ENCODE measurements around the gene RAD51B. TPM values are rescaled to one million over a fixed set of nuclear protein-coding genes. Genes with fewer than 3 reads are reported as not detected.

RAD51B gene
- total RNA-seq, 2 donors from 2014 or later = 22.8 to 33.8 TPM

DNA sequence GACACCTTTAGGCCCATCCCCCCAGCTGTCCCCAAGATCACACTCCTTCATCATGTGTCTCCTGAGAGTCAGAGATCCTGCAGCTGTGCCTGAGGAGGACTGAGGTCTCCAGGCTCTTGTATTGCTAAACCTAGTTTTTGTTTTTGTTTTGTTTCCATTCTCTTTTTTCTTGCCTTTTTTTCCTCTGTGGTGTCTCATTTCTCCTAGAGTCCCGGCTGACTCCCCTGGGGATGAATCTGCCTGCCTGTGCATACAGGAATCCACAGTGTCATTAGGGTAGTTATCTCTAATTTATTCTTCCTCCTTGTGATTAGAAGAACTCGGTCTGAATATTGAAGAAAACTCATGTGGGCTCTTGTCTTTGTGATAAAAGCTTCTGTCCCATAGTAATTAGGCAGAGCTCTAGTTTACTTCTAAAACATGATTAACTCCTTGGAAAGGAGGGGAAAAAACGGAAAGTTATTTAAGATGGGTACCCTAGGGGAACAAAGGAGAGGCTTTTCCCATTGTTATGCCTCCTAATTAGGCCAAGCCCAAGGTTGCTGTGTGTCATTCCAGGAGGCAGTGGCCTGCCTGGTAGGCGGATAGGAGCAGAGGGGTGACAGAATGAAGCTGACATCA lies 630.1 kb downstream of the RAD51B start:
- Mint-ChIP-seq H3K9me3 (peaks cover 7% of the 10 kb centered on the region), H3K4me3 (no peak overlapping the region), H3K36me3 (ENCODE audit: low read depth) (peaks cover 2% of the 10 kb centered on the region), H3K27me3 (ENCODE audit: insufficient read depth) (no peaks in the 10 kb centered on the region), H3K4me1 (peaks cover 35% of the 10 kb centered on the region), H3K27ac (peak overlapping the region; percentile 81)
- WGBS, 2 experiments (ENCODE audit: insufficient coverage in 1 of 2, insufficient read length in 1 of 2) = 17 to 41% methylated on average over 1 to 4 of the region's 4 CpGs
- Histone ChIP-seq H3K36me3 (ENCODE audit: control insufficient read depth, insufficient read depth, low read length) (no peaks in the 10 kb centered on the region), H3K4me3 (ENCODE audit: low read length) (no peak overlapping the region), H3K4me1 (ENCODE audit: control insufficient read depth, insufficient read depth, low read length) (no peaks in the 10 kb centered on the region), H3K9ac (ENCODE audit: extremely low read depth, low read length, poor library complexity, severe bottlenecking) (no peak overlapping the region), H3K27me3 (ENCODE audit: control insufficient read depth, insufficient read depth, low read length, poor library complexity, severe bottlenecking) (no peaks in the 10 kb centered on the region), H3K9me3 (ENCODE audit: control insufficient read depth, low read length) (peaks cover 3% of the 10 kb centered on the region), H3K27ac (ENCODE audit: low read depth, low read length) (peak overlapping the region; percentile 38)
- TF ChIP-seq, protein P1, sequence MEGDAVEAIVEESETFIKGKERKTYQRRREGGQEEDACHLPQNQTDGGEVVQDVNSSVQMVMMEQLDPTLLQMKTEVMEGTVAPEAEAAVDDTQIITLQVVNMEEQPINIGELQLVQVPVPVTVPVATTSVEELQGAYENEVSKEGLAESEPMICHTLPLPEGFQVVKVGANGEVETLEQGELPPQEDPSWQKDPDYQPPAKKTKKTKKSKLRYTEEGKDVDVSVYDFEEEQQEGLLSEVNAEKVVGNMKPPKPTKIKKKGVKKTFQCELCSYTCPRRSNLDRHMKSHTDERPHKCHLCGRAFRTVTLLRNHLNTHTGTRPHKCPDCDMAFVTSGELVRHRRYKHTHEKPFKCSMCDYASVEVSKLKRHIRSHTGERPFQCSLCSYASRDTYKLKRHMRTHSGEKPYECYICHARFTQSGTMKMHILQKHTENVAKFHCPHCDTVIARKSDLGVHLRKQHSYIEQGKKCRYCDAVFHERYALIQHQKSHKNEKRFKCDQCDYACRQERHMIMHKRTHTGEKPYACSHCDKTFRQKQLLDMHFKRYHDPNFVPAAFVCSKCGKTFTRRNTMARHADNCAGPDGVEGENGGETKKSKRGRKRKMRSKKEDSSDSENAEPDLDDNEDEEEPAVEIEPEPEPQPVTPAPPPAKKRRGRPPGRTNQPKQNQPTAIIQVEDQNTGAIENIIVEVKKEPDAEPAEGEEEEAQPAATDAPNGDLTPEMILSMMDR (conservative IDR thresholded peaks at IDR 0.05) = no peak
- peak; percentile 66 for DNase-seq

DNA sequence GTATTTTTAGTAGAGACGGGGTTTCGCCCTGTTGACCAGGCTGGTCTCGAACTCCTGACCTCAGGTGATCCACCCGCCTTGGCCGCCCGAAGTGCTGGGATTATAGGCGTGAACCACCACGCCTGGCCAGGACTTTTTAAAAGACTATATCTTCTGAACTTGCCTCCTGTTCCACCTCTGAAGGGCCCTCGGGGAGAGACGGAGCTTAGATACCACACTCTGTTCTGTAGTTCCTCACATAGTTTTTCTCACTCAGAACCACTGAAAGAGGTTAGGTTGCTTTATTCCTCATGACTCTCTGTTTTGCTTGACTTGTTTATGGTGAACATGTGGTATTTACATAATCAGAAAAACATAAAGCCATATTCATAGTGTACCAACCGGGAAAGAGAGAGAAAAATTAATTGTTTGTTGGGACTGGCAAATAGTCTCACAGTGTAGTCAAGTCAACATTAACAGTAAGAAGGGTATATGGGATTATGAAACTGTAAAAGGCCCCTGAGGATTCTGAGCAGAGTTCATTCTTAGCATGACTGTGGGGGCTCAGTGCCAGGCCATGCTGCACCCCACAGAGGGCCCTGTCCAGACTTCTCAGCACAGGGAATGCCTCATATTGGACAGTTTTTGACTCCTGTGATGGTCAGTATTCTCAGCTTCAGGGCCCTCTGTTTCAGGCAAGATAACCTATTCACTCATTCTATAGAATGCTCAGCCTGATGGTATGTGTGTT lies 631.0 kb downstream of the RAD51B start:
- Histone ChIP-seq H3K27me3 (ENCODE audit: control insufficient read depth, insufficient read depth, low read length, poor library complexity, severe bottlenecking) (no peaks in the 10 kb centered on the region), H3K36me3 (ENCODE audit: control insufficient read depth, insufficient read depth, low read length) (no peaks in the 10 kb centered on the region), H3K4me1 (ENCODE audit: control insufficient read depth, insufficient read depth, low read length) (no peaks in the 10 kb centered on the region), H3K27ac (ENCODE audit: low read depth, low read length) (no peak overlapping the region), H3K4me3 (ENCODE audit: low read length) (no peak overlapping the region), H3K9me3 (ENCODE audit: control insufficient read depth, low read length) (peaks cover 10% of the 10 kb centered on the region), H3K9ac (ENCODE audit: extremely low read depth, low read length, poor library complexity, severe bottlenecking) (no peak overlapping the region)
- peaks cover 8% of the 10 kb centered on the region for H3K36me3 Mint-ChIP-seq (ENCODE audit: low read depth)
- H3K4me1 Mint-ChIP-seq = peaks cover 35% of the 10 kb centered on the region
- no peak for DNase-seq
- H3K27me3 Mint-ChIP-seq (ENCODE audit: insufficient read depth) = no peaks in the 10 kb centered on the region
- peaks cover 15% of the 10 kb centered on the region for H3K9me3 Mint-ChIP-seq
- H3K27ac Mint-ChIP-seq = no peak overlapping the region
- no peak overlapping the region for H3K4me3 Mint-ChIP-seq
- TF ChIP-seq, protein P1 (conservative IDR thresholded peaks at IDR 0.05) = no peak
- 91 to 93% methylated on average over 3 to 11 of the region's 11 CpGs for WGBS, 2 experiments (ENCODE audit: insufficient coverage in 1 of 2, insufficient read length in 1 of 2)

DNA sequence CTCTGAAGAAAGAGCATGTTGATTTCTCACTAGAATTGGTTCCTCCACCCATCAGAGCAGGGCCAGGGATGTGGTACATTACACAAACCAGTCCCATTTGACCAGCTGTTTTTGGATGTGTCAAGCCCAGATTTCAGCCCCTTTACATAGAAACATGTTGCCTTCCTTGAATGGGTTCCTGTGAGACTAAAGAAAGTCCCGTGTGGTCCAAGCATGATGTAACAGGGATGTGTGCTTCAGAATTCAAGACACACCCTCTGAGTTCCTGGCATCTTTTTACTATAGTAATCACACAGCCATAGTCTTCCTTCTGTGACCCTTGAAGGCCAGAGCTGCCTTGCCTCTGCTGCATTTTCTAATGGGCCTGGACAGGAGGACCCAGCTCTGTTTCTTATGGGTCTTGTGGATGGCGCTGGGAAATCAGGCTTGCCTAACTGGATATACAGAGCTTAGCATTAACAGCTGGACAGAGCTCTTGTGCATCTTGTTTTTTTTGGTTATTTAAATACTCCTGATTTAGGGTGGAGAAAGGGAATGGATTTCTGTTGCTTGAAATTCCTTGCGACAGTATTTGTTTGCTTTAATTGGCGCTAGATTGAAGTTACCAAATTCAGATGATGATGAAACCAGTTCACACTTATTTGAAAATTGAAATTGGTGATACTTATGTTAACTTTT lies 632.3 kb downstream of the RAD51B start:
- no peak overlapping the region for H3K27ac ChIP-seq (ENCODE audit: low read depth, low read length)
- peaks cover 19% of the 10 kb centered on the region for H3K9me3 ChIP-seq (ENCODE audit: control insufficient read depth, low read length)
- H3K27me3 ChIP-seq (ENCODE audit: control insufficient read depth, insufficient read depth, low read length, poor library complexity, severe bottlenecking) = no peaks in the 10 kb centered on the region
- H3K36me3 ChIP-seq (ENCODE audit: control insufficient read depth, insufficient read depth, low read length) = no peaks in the 10 kb centered on the region
- TF ChIP-seq, protein P1 (conservative IDR thresholded peaks at IDR 0.05) = no peak
- no peak overlapping the region for H3K4me3 ChIP-seq (ENCODE audit: low read length)
- no peak for DNase-seq
- WGBS, 2 experiments (ENCODE audit: insufficient coverage in 1 of 2, insufficient read length in 1 of 2) = 93 to 98% methylated on average over 2 to 4 of the region's 4 CpGs
- H3K4me3 Mint-ChIP-seq = no peak overlapping the region
- H3K9me3 Mint-ChIP-seq = peaks cover 22% of the 10 kb centered on the region
- no peaks in the 10 kb centered on the region for H3K27me3 Mint-ChIP-seq (ENCODE audit: insufficient read depth)
- H3K4me1 ChIP-seq (ENCODE audit: control insufficient read depth, insufficient read depth, low read length) = no peaks in the 10 kb centered on the region
- H3K27ac Mint-ChIP-seq = no peak overlapping the region
- H3K36me3 Mint-ChIP-seq (ENCODE audit: low read depth) = peaks cover 11% of the 10 kb centered on the region
- no peak overlapping the region for H3K9ac ChIP-seq (ENCODE audit: extremely low read depth, low read length, poor library complexity, severe bottlenecking)
- peaks cover 35% of the 10 kb centered on the region for H3K4me1 Mint-ChIP-seq

Measured in endodermal cell (in vitro differentiated cells).